HG03457 (cell line): ENCODE results near the gene DNAAF1.
A peak's percentile ranks its signal among the peaks of the same experiment; 100 is the strongest.

Experiments
- ATAC-seq: cut with Tn5 transposase; IDR thresholded peaks from one replicate; pipeline ENCODE4 v1.9.1; 2021; ENCODE audit warnings: moderate number of reproducible peaks; ENCODE audit not compliant: unreplicated experiment

DNAAF1 gene

GRCh38 chr16:84159007-84159406 lies 13.9 kb downstream of the DNAAF1 start:
- ATAC-seq = no peak

- no peak for ATAC-seq
These were observed 14.7 kb downstream of the DNAAF1 start for GRCh38 chr16:84159800-84160199.

GRCh38 chr16:84161037-84161436 lies 15.9 kb downstream of the DNAAF1 start:
- ATAC-seq = no peak

- ATAC-seq = no peak
These were observed 16.7 kb downstream of the DNAAF1 start for GRCh38 chr16:84161801-84162200.

- ATAC-seq = no peak
These were observed 20.6 kb downstream of the DNAAF1 start for GRCh38 chr16:84165746-84166145.

- ATAC-seq = no peak
These were observed 21.9 kb downstream of the DNAAF1 start for GRCh38 chr16:84166796-84167695.

- no peak for ATAC-seq
These were observed 24.7 kb downstream of the DNAAF1 start for GRCh38 chr16:84169765-84170310.

- ATAC-seq = no peak
These were observed 29.3 kb downstream of the DNAAF1 start for GRCh38 chr16:84174396-84174795.

- ATAC-seq = peak; percentile 74
These were observed 30.4 kb downstream of the DNAAF1 start for GRCh38 chr16:84175350-84176081.

- ATAC-seq = no peak
These were observed 31.3 kb downstream of the DNAAF1 start for GRCh38 chr16:84176192-84177053.

- ATAC-seq = no peak
These were observed 32.6 kb downstream of the DNAAF1 start for GRCh38 chr16:84177741-84178073.

GRCh38 chr16:84178146-84178765 lies 33.1 kb downstream of the DNAAF1 start:
- no peak for ATAC-seq

GRCh38 chr16:84178892-84179611 lies 33.9 kb downstream of the DNAAF1 start:
- no peak for ATAC-seq

- no peak for ATAC-seq
These were observed 34.7 kb downstream of the DNAAF1 start for GRCh38 chr16:84179612-84180320.

- ATAC-seq = no peak
These were observed 35.5 kb downstream of the DNAAF1 start for GRCh38 chr16:84180519-84181140.

GRCh38 chr16:84181144-84181915 lies 36.2 kb downstream of the DNAAF1 start:
- ATAC-seq = no peak

- no peak for ATAC-seq
These were observed 37.0 kb downstream of the DNAAF1 start for GRCh38 chr16:84182104-84182503.
